Adipose tissue (tissue), 3 donors: ENCODE measurements around the gene SULT2A1. TPM values are rescaled to one million over a fixed set of nuclear protein-coding genes. Genes with fewer than 3 reads are reported as not detected.

ENCODE experiments used
- polyA plus RNA-seq, 3 donors: library from polyadenylated mRNA; stranded (reverse); fragments of 200-250 nt; gene quantifications; one replicate each; pipeline ENCODE4 v1.2.3, GENCODE V29; 2013
- donor health status: healthy with polysubstance abuse.
- donor health status: Bipolar disorder and iron deficiency.
- donor health status: healthy.

The SULT2A1 gene
- polyA plus RNA-seq, 3 donors, result 1.4 TPM; not detected in 2

Other genes starting within 250 kb of the SULT2A1 start
- 100 to 1,000 TPM in 2 of 3 donors, 10 to 100 TPM in 1; 32.7 to 202 (median 129) TPM for gene EHD2, start 172.9 kb downstream of the SULT2A1 start, polyA plus RNA-seq
- 100 to 1,000 TPM; 413 to 769 (median 565) TPM for gene NOP53, start 140.8 kb downstream of the SULT2A1 start, polyA plus RNA-seq
- 100 to 1,000 TPM; 150 to 674 (median 235) TPM for gene SELENOW, start 107.6 kb downstream of the SULT2A1 start, polyA plus RNA-seq
- gene TPRX1, start 81.8 kb downstream of the SULT2A1 start, polyA plus RNA-seq, result not detected
- under 1 TPM in 1 of 3 donors, not detected in 2; 0.11 TPM for gene CRX, start 64.4 kb downstream of the SULT2A1 start, polyA plus RNA-seq
- not detected for gene TPRX2, start 27.1 kb downstream of the SULT2A1 start, polyA plus RNA-seq
- gene BSPH1, start 105.9 kb upstream of the SULT2A1 start, polyA plus RNA-seq, result not detected
- gene ELSPBP1, start 108.3 kb upstream of the SULT2A1 start, polyA plus RNA-seq, result not detected
- not detected for gene CABP5, start 157.8 kb upstream of the SULT2A1 start, polyA plus RNA-seq
- 1 to 10 TPM; 2.5 to 6.9 (median 3.3) TPM for gene PLA2G4C, start 224.5 kb upstream of the SULT2A1 start, polyA plus RNA-seq